Loucy (cell line): ENCODE results near the gene CRY2.
A peak's percentile ranks its signal among the peaks of the same experiment; 100 is the strongest.

Experiments
- H2AFZ ChIP-seq: fragments of 200-600 bp; sonication (generic); 2 replicates; pipeline ENCODE4 v1.6.0; 2016; ENCODE audit warnings: antibody characterized with exemption, mild to moderate bottlenecking, low read length, moderate library complexity
- H3F3A ChIP-seq: fragments of 200-600 bp; 2 replicates; pipeline ENCODE4 v1.6.0; 2016; ENCODE audit warnings: antibody characterized with exemption, low read depth, mild to moderate bottlenecking
- H3K27me3 ChIP-seq: fragments of 200-600 bp; sonication (generic); 2 replicates; pipeline ENCODE4 v1.6.1; 2014; ENCODE audit warnings: low read length, mild to moderate bottlenecking; ENCODE audit not compliant: insufficient read depth, poor library complexity, severe bottlenecking
- H3K36me3 ChIP-seq: fragments of 200-600 bp; sonication (generic); 2 replicates; pipeline ENCODE4 v1.6.1; 2016; ENCODE audit warnings: low read length; ENCODE audit not compliant: insufficient read depth
- H3K4me1 ChIP-seq: fragments of 200-600 bp; sonication (generic); 2 replicates; pipeline ENCODE4 v1.5.1; 2014; ENCODE audit warnings: low read length, mild to moderate bottlenecking; ENCODE audit not compliant: insufficient read depth, poor library complexity, severe bottlenecking
- H3K4me2 ChIP-seq: fragments of 200-600 bp; sonication (generic); 2 replicates; pipeline ENCODE4 v1.6.0; 2014; ENCODE audit warnings: antibody characterized with exemption, low read length, low read depth, mild to moderate bottlenecking; ENCODE audit not compliant: poor library complexity, severe bottlenecking
- H3K4me3 ChIP-seq: fragments of 200-600 bp; sonication (generic); 2 replicates; pipeline ENCODE4 v1.5.1; 2014; ENCODE audit warnings: low read length, mild to moderate bottlenecking, mixed read lengths; ENCODE audit not compliant: poor library complexity, severe bottlenecking
- H3K79me2 ChIP-seq: fragments of 200-600 bp; sonication (generic); 2 replicates; pipeline ENCODE4 v1.6.1; 2014; ENCODE audit warnings: low read length; ENCODE audit not compliant: insufficient read depth
- H3K9ac ChIP-seq: fragments of 200-600 bp; sonication (generic); 2 replicates; pipeline ENCODE4 v1.6.0; 2014; ENCODE audit warnings: mild to moderate bottlenecking, low read depth, low read length, moderate library complexity; ENCODE audit not compliant: poor library complexity, severe bottlenecking
- H3K9me2 ChIP-seq: fragments of 200-600 bp; sonication (generic); replicated peaks from 2 replicates; pipeline ENCODE4 v1.6.1; 2016; ENCODE audit warnings: low read depth, low read length, mixed read lengths
- H3K9me3 ChIP-seq: fragments of 200-600 bp; sonication (generic); 2 replicates; pipeline ENCODE4 v1.6.1; 2014; ENCODE audit warnings: mild to moderate bottlenecking, antibody characterized with exemption, low read length, low read depth; ENCODE audit not compliant: insufficient read depth
- H4K20me1 ChIP-seq: fragments of 200-600 bp; sonication (generic); 2 replicates; pipeline ENCODE4 v1.6.0; 2014; ENCODE audit warnings: antibody characterized with exemption, low read length, mild to moderate bottlenecking; ENCODE audit not compliant: insufficient read depth, poor library complexity, severe bottlenecking
- EZH2phosphoT487 ChIP-seq: fragments of 200-600 bp; IDR thresholded peaks from 2 replicates; pipeline ENCODE4 v1.6.1; 2018; ENCODE audit warnings: antibody characterized with exemption, mild to moderate bottlenecking, moderate library complexity, borderline replicate concordance
- TF ChIP-seq, protein P1 (sequence below): fragments of 200-600 bp; sonication (generic); conservative IDR thresholded peaks from 2 replicates; pipeline ENCODE4 v1.5.1; 2014; ENCODE audit warnings: mild to moderate bottlenecking, antibody characterized with exemption, low read length

Gene CRY2

DNA sequence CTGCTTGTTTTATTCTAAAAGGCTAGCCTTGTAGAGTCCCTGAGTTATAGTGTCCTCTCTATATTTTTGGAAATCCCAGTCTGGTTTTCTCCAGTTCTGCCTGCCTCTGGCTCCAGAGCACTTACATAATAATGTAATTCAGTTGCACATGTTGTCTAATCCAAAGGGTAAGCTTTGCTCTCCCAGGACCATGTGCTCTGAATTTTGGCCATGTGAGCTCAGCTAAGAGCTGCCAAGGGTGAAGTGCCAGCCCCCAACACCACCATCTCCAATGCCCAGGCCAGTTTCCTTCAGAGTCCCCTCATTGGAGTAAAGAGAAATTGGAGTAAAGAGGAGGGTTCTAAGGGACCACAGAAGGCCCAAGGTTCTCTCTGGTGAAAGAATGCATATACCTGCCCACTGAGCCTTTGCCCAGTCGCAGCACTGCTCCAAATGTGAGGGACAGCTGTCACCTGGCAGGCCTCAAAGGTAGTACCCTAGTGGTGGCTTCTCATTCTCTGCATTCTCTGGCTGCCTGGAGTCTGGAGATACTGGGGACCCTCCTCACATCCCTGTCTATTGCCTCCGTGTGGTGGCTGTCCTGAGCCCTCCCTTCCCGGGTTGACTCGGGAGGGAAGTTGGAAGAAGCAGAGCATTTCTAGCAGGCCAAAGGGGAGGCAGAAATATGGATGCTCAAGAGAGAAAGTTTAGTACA is 4.9 kb downstream of the CRY2 start:
- Histone ChIP-seq H3K36me3 (peaks cover 10% of the 10 kb centered on the region; the same call in 1 of the 2 replicates), H3K4me1 (peaks cover 39% of the 10 kb centered on the region), H3K79me2 (peaks cover 70% of the 10 kb centered on the region), H2AFZ (no peak overlapping the region), H3K4me3 (no peak overlapping the region), H3K9me3 (no peaks in the 10 kb centered on the region), H3K9ac (no peak overlapping the region), H3K9me2 (no peaks in the 10 kb centered on the region), H3F3A (no peaks in the 10 kb centered on the region), H3K27me3 (no peaks in the 10 kb centered on the region), H3K4me2 (peak overlapping the region; percentile 31), H4K20me1 (peaks cover 37% of the 10 kb centered on the region)
- TF ChIP-seq, protein P1, sequence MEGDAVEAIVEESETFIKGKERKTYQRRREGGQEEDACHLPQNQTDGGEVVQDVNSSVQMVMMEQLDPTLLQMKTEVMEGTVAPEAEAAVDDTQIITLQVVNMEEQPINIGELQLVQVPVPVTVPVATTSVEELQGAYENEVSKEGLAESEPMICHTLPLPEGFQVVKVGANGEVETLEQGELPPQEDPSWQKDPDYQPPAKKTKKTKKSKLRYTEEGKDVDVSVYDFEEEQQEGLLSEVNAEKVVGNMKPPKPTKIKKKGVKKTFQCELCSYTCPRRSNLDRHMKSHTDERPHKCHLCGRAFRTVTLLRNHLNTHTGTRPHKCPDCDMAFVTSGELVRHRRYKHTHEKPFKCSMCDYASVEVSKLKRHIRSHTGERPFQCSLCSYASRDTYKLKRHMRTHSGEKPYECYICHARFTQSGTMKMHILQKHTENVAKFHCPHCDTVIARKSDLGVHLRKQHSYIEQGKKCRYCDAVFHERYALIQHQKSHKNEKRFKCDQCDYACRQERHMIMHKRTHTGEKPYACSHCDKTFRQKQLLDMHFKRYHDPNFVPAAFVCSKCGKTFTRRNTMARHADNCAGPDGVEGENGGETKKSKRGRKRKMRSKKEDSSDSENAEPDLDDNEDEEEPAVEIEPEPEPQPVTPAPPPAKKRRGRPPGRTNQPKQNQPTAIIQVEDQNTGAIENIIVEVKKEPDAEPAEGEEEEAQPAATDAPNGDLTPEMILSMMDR: no peak
- TF ChIP-seq EZH2phosphoT487: no peak

DNA sequence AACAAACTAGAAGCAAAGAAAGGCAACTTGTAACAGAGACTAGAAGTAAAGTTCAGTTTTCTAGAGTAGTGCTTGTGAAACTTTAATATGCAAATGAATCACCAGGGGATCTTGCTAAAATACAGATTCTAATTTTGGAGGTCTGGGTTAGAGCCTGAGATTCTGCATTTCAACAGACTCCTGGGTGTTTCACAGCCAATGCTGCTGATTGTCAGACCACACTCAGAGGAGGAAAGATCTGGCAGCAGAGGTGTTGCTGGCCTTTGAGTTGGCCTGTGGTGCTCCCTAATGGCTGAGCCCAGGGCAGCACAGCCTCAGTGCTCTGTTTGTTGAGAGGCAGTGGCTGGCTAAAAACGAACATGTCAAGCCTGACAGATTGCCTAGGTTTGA is 5.4 kb downstream of the CRY2 start:
- no peaks in the 10 kb centered on the region for H3F3A ChIP-seq
- TF ChIP-seq EZH2phosphoT487: no peak
- TF ChIP-seq, protein P1: no peak
- H3K79me2 ChIP-seq: peaks cover 70% of the 10 kb centered on the region
- no peak overlapping the region for H2AFZ ChIP-seq
- no peak overlapping the region for H3K4me3 ChIP-seq
- H3K36me3 ChIP-seq: peaks cover 15% of the 10 kb centered on the region; the same call in 1 of the 2 replicates
- H3K4me1 ChIP-seq: peaks cover 39% of the 10 kb centered on the region
- H3K4me2 ChIP-seq: peak overlapping the region; percentile 31
- H3K27me3 ChIP-seq: no peaks in the 10 kb centered on the region
- no peak overlapping the region for H3K9ac ChIP-seq
- H4K20me1 ChIP-seq: peaks cover 35% of the 10 kb centered on the region
- no peaks in the 10 kb centered on the region for H3K9me3 ChIP-seq
- no peaks in the 10 kb centered on the region for H3K9me2 ChIP-seq

DNA sequence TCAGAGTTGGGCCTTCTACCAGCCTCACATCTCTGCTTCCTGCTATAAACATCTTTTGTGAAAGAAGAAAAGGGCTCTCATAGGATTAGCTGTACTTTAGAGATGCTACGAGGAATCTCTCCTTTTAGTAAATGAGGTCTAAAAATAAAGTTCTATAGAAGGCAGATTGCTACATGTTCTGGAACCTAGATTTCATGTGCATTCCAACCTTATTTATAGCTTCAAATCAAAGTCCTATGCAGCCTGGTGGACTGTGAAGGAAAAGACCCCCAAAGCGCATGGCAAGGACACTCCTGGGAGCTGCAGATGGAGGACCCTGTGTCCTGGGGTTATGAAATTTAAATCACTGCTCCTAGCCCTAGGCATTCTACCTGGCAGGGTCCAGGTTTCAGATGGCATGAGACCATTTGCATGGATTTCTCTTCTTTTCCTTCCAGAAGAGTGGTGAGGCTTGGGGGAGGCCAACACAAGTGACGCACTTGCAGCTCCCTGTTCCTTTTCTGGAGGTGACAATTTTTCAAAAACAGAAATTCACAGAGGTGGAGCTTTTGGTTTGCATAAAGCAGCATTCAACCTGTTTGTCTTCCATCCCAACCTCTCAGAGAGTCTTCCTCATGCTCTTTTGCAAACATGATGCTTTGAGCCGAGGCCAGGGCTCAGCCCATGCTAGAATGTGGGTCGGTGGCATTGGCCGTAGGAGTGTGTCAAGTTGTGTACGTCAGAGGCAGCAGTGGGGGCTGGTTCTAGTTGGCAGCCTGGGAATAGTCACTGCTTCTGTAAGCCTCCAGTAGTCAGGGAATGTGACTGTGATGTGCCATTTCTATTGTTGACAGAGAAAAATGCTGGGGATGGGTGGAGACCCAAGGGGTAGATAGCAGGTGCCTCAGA is 6.3 kb downstream of the CRY2 start:
- TF ChIP-seq, protein P1: no peak
- no peak for TF ChIP-seq EZH2phosphoT487
- H3K27me3 ChIP-seq: no peaks in the 10 kb centered on the region
- peak overlapping the region; percentile 31 for H3K4me2 ChIP-seq
- H3K36me3 ChIP-seq: peaks cover 24% of the 10 kb centered on the region; the same call in 1 of the 2 replicates
- H3K9ac ChIP-seq: no peak overlapping the region
- no peak overlapping the region for H3K4me3 ChIP-seq
- H4K20me1 ChIP-seq: peaks cover 26% of the 10 kb centered on the region
- H3K9me3 ChIP-seq: no peaks in the 10 kb centered on the region
- H2AFZ ChIP-seq: no peak overlapping the region
- no peaks in the 10 kb centered on the region for H3K9me2 ChIP-seq
- H3K4me1 ChIP-seq: peaks cover 33% of the 10 kb centered on the region
- no peaks in the 10 kb centered on the region for H3F3A ChIP-seq
- peaks cover 63% of the 10 kb centered on the region for H3K79me2 ChIP-seq
